NT2/D1 (cell line): ENCODE results near the gene PLAAT3.

Experiments
- YY1 ChIP-seq: IDR thresholded peaks from 2 replicates; pipeline ENCODE4 v1.6.1; 2011; ENCODE audit not compliant: insufficient read length, insufficient read depth
- ZNF274 ChIP-seq: IDR thresholded peaks from 2 replicates; pipeline ENCODE4 v1.6.1; 2011; ENCODE audit warnings: mild to moderate bottlenecking, low read depth, low read length

- no peak for TF ChIP-seq YY1
- TF ChIP-seq ZNF274 = no peak
Observed at GRCh38 chr11:63610604-63611394, 3.4 kb downstream of the PLAAT3 start.
